Panc1 (cell line): Measurements from ENCODE around the gene LAMTOR3. TPM values are rescaled to one million over a fixed set of nuclear protein-coding genes. Genes with fewer than 3 reads are reported as not detected.

Source experiments
- ATAC-seq: fragments of 200-7000 bp; cut with Tn5 transposase; 2 replicates; pipeline ENCODE4 v1.9.1; 2020; ENCODE audit warnings: mild to moderate bottlenecking, moderate library complexity
- BruUV-seq: library from RNA; stranded (reverse); fragments of 400-500 nt; replicated peaks from 2 replicates; lab custom pipeline; 2021; lab: Mats Ljungman, UMichigan
- CTCF ChIA-PET: fragments of 300-600 bp; sonication (Branson Sonifier 250); formaldehyde crosslinking; loops from one replicate; lab custom pipeline; 2022; ENCODE audit warnings: antibody characterized with exemption; lab: Charles Lee
- POLR2A ChIA-PET: fragments of 300-600 bp; sonication (Branson Sonifier 250); formaldehyde crosslinking; loops from one replicate; lab custom pipeline; 2022; ENCODE audit warnings: antibody characterized with exemption; lab: Charles Lee
- DNase-seq: peaks from one replicate; pipeline ENCODE4 v3.0.0-alpha.2; 2010; ENCODE audit warnings: low read depth, low spot score
- H3K27ac ChIP-seq: 2 replicates; pipeline ENCODE4 v1.5.1; 2011; ENCODE audit warnings: mild to moderate bottlenecking, low read length, inconsistent platforms
- H3K27me3 ChIP-seq: fragments of 200-500 bp; sonication (Bioruptor generic); 2 replicates; pipeline ENCODE4 v1.6.0; 2014; ENCODE audit warnings: low read length, inconsistent platforms; ENCODE audit not compliant: control insufficient read depth, insufficient read depth
- H3K36me3 ChIP-seq: fragments of 200-500 bp; sonication (Bioruptor generic); 2 replicates; pipeline ENCODE4 v1.5.1; 2014; ENCODE audit warnings: inconsistent platforms, mild to moderate bottlenecking, low read length, moderate library complexity; ENCODE audit not compliant: control insufficient read depth, insufficient read depth
- H3K4me1 ChIP-seq: 2 replicates; pipeline ENCODE4 v1.5.1; 2011; ENCODE audit warnings: inconsistent platforms, mild to moderate bottlenecking, low read length, moderate library complexity; ENCODE audit not compliant: control insufficient read depth, insufficient read depth
- H3K4me3 ChIP-seq, 2 experiments: 2 replicates each; pipeline ENCODE4 v1.5.1; 2011 to 2012; ENCODE audit warnings: low read depth in 2 of 2, low read length in 2 of 2, mild to moderate bottlenecking in 2 of 2, inconsistent platforms in 1 of 2, moderate library complexity in 1 of 2
- H3K9me3 ChIP-seq: fragments of 200-500 bp; sonication (Bioruptor generic); 2 replicates; pipeline ENCODE4 v1.5.1; 2014; ENCODE audit warnings: low read depth, mild to moderate bottlenecking, inconsistent platforms, low read length, moderate library complexity; ENCODE audit not compliant: control insufficient read depth, insufficient read depth
- POLR2AphosphoS5 ChIP-seq: IDR thresholded peaks from 2 replicates; pipeline ENCODE4 v1.6.1; 2012; ENCODE audit warnings: mild to moderate bottlenecking, low read depth, low read length, moderate library complexity
- SIN3A ChIP-seq: IDR thresholded peaks from 2 replicates; pipeline ENCODE4 v1.6.1; 2012; ENCODE audit warnings: low read depth, mild to moderate bottlenecking, low read length, moderate library complexity, borderline replicate concordance; ENCODE audit not compliant: insufficient read depth
- TCF7L2 ChIP-seq: IDR thresholded peaks from 2 replicates; pipeline ENCODE4 v1.6.1; 2011; ENCODE audit warnings: mild to moderate bottlenecking, low read depth, low read length, inconsistent platforms
- in situ Hi-C: cut with HindIII; loops from 2 replicates; pipeline ENCODE4 v1.10.0; 2016; ENCODE audit warnings: low sequenced_read_pairs, low pct_unique_long_range_greater_than_20kb
- intact Hi-C: fragments of 100-400 bp; cut with micrococcal nuclease; formaldehyde crosslinking; loops from one replicate; pipeline ENCODE4 v1.10.0; 2022; ENCODE audit not compliant: unreplicated experiment
- total RNA-seq: library from RNA; stranded (reverse); gene quantifications from one replicate; pipeline ENCODE4 v1.2.1, GENCODE V29; 2021; ENCODE audit not compliant: unreplicated experiment
- TF ChIP-seq, protein P1 (sequence below): fragments of 450-650 bp; IDR thresholded peaks from 2 replicates; pipeline ENCODE4 v1.5.1; 2017; ENCODE audit warnings: mild to moderate bottlenecking
- TF ChIP-seq, protein P2 (sequence below), 2 experiments: IDR thresholded peaks; 2 replicates each; pipeline ENCODE4 v1.6.1; 2011 to 2012; ENCODE audit warnings: low read depth in 2 of 2, control low read depth in 1 of 2, low read length in 1 of 2, mild to moderate bottlenecking in 1 of 2, moderate library complexity in 1 of 2; ENCODE audit not compliant: insufficient read depth in 1 of 2

LAMTOR3 gene
- total RNA-seq, 1 experiment from 2014 or later = 20.3 TPM

DNA sequence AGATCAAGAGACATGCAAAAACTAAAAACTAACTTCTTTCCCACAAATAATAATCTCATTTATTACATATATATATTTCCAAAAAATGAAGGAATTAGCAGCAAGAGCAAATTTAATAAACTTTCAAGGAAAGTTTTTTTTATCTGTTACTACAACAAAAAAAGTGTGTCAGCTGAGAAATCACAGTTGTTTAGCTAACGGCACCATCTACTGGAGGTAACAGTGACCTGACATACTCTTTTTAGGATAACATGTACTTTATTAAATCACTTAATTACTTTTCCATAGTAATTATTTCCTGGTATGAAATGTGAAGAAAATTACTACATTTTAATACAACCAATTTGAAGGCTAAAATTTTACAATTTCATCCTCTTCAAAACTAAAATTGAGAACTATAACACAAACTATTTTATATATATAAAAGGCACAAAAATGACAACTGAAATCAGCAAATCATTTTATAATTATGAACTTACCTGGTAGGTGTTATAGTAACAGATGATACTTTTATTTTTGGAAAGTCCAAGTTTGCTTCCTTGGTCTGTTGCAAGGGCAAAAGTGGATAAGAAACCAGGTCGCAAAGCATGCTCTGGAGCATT lies 9.1 kb downstream of the LAMTOR3 start:
- no TSS peak for BruUV-seq
- Histone ChIP-seq H3K36me3 (peaks cover 35% of the 10 kb centered on the region), H3K27me3 (no peaks in the 10 kb centered on the region), H3K4me1 (no peaks in the 10 kb centered on the region), H3K27ac (no peak overlapping the region), H3K9me3 (no peaks in the 10 kb centered on the region), H3K4me3 (no peak overlapping the region)
- ATAC-seq (no peak), DNase-seq (no peak)
- CTCF ChIA-PET = interaction anchor here (0.6 kb wide), 1 partner anchor 18 kb away, joined by 3 read pairs; no protein-coding TSS in a partner anchor
- intact Hi-C loops = loop anchor here (5.0 kb wide), 1 partner anchor 323 kb away; the partner anchor contains the start of gene TRMT10A
- POLR2A ChIA-PET = interaction anchor here (0.6 kb wide), 1 partner anchor 69 kb away, joined by 6 read pairs; no protein-coding TSS in a partner anchor
- in situ Hi-C loops = no loop called here
- TF ChIP-seq, protein P1, sequence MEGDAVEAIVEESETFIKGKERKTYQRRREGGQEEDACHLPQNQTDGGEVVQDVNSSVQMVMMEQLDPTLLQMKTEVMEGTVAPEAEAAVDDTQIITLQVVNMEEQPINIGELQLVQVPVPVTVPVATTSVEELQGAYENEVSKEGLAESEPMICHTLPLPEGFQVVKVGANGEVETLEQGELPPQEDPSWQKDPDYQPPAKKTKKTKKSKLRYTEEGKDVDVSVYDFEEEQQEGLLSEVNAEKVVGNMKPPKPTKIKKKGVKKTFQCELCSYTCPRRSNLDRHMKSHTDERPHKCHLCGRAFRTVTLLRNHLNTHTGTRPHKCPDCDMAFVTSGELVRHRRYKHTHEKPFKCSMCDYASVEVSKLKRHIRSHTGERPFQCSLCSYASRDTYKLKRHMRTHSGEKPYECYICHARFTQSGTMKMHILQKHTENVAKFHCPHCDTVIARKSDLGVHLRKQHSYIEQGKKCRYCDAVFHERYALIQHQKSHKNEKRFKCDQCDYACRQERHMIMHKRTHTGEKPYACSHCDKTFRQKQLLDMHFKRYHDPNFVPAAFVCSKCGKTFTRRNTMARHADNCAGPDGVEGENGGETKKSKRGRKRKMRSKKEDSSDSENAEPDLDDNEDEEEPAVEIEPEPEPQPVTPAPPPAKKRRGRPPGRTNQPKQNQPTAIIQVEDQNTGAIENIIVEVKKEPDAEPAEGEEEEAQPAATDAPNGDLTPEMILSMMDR = peak; percentile 38; the same call in 1 of the 2 replicates
- TF ChIP-seq, protein P2, sequence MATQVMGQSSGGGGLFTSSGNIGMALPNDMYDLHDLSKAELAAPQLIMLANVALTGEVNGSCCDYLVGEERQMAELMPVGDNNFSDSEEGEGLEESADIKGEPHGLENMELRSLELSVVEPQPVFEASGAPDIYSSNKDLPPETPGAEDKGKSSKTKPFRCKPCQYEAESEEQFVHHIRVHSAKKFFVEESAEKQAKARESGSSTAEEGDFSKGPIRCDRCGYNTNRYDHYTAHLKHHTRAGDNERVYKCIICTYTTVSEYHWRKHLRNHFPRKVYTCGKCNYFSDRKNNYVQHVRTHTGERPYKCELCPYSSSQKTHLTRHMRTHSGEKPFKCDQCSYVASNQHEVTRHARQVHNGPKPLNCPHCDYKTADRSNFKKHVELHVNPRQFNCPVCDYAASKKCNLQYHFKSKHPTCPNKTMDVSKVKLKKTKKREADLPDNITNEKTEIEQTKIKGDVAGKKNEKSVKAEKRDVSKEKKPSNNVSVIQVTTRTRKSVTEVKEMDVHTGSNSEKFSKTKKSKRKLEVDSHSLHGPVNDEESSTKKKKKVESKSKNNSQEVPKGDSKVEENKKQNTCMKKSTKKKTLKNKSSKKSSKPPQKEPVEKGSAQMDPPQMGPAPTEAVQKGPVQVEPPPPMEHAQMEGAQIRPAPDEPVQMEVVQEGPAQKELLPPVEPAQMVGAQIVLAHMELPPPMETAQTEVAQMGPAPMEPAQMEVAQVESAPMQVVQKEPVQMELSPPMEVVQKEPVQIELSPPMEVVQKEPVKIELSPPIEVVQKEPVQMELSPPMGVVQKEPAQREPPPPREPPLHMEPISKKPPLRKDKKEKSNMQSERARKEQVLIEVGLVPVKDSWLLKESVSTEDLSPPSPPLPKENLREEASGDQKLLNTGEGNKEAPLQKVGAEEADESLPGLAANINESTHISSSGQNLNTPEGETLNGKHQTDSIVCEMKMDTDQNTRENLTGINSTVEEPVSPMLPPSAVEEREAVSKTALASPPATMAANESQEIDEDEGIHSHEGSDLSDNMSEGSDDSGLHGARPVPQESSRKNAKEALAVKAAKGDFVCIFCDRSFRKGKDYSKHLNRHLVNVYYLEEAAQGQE (IDR thresholded peaks at IDR 0.05; ENCODE audit: insufficient read depth in 1 of 2, low read depth in 2 of 2, low read length in 1 of 2) = no peak

DNA sequence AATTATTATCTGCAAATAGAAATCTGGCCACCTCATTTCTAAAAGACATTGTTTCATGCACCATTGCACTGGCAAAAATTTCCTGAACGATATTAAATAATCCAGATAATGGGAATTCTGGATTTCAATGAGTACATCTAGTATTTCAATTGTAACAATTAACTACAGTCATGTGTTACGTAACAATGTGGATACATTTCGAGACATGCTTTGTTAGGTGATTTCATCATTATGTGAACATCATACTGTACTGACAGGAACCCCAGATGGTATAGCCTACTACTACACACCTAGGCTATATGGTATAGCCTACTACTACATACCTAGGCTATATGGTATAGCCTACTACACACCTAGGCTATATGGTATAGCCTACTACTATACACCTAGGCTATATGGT lies 14.8 kb downstream of the LAMTOR3 start:
- Histone ChIP-seq H3K27me3 (no peaks in the 10 kb centered on the region), H3K27ac (no peak overlapping the region), H3K9me3 (no peaks in the 10 kb centered on the region), H3K4me1 (no peaks in the 10 kb centered on the region), H3K4me3 (no peak overlapping the region), H3K36me3 (peaks cover 26% of the 10 kb centered on the region)
- DNase-seq (no peak), ATAC-seq (no peak)
- CTCF ChIA-PET = no interaction called here
- no TSS peak for BruUV-seq
- in situ Hi-C loops (no loop called here), intact Hi-C loops (no loop called here)
- no peak for TF ChIP-seq POLR2AphosphoS5
- TF ChIP-seq, protein P1 = no peak
- no peak for TF ChIP-seq SIN3A
- TF ChIP-seq, protein P2 (IDR thresholded peaks at IDR 0.05; ENCODE audit: insufficient read depth in 1 of 2, low read depth in 2 of 2, low read length in 1 of 2) = no peak
- no peak for TF ChIP-seq TCF7L2
- POLR2A ChIA-PET = no interaction called here
